Small intestine (tissue), 16 donors: ENCODE data around the gene PDK1. TPM values are rescaled to one million over a fixed set of nuclear protein-coding genes. Genes with fewer than 3 reads are reported as not detected.

Experiments used
- DNase-seq, 2 donors: peaks; one replicate each; pipeline versions ENCODE4 v3.0.0 to v3.0.0-alpha.2; 2013
- FAIRE-seq: peaks from 2 replicates; lab custom pipeline; 2012; peaks lifted over from hg19 to GRCh38; lab: Jason Lieb, UNC
- H3K27ac ChIP-seq, 3 donors: one replicate each; pipeline ENCODE4 v1.5.1; 2013; ENCODE audit warnings: low read length in 2 of 3, mild to moderate bottlenecking in 2 of 3, control low read depth in 1 of 3, inconsistent platforms in 1 of 3, low read depth in 1 of 3, moderate library complexity in 1 of 3
- H3K27me3 ChIP-seq, 3 donors: one replicate each; pipeline ENCODE4 v1.6.1; 2013; ENCODE audit warnings: low read length in 3 of 3, inconsistent platforms in 1 of 3; ENCODE audit not compliant: control insufficient read depth in 3 of 3, insufficient read depth in 3 of 3
- H3K36me3 ChIP-seq, 3 donors: one replicate each; pipeline ENCODE4 v1.6.1; 2013; ENCODE audit warnings: low read length in 3 of 3, inconsistent platforms in 1 of 3, low read depth in 1 of 3, mild to moderate bottlenecking in 1 of 3, moderate library complexity in 1 of 3; ENCODE audit not compliant: control insufficient read depth in 3 of 3, insufficient read depth in 2 of 3
- H3K4me1 ChIP-seq, 3 donors: one replicate each; pipeline ENCODE4 v1.6.1; 2013; ENCODE audit warnings: low read length in 2 of 3, inconsistent platforms in 1 of 3, low read depth in 1 of 3, mild to moderate bottlenecking in 1 of 3, moderate library complexity in 1 of 3; ENCODE audit not compliant: control insufficient read depth in 3 of 3, insufficient read depth in 2 of 3
- H3K4me3 ChIP-seq, 3 donors: one replicate each; pipeline ENCODE4 v1.5.1; 2013; ENCODE audit warnings: low read length in 3 of 3, control low read depth in 1 of 3, inconsistent platforms in 1 of 3, low read depth in 1 of 3, mild to moderate bottlenecking in 1 of 3, moderate library complexity in 1 of 3
- H3K9me3 ChIP-seq, 2 donors: one replicate each; pipeline ENCODE4 v1.6.1; 2013; ENCODE audit warnings: low read depth in 1 of 2, low read length in 1 of 2; ENCODE audit not compliant: control insufficient read depth in 2 of 2, insufficient read depth in 1 of 2
- WGBS, 3 donors: extraction: QIAGEN DNeasy Blood & Tissue Kit; methylation state at CpG; one replicate each; pipeline ENCODE4 v1.1.7; 2013; 5-methylcytosine and 5-hydroxymethylcytosine counted together
- long read RNA-seq, 10 donors: transcript quantifications; one replicate each; lab custom pipeline, GENCODE V29; 2026
- polyA plus RNA-seq, 4 donors: library from polyadenylated mRNA; stranded (reverse) in 3 of 4; unstranded in 1 of 4; fragments of 200-250 nt in 3 of 4; fragments of 120-200 nt in 1 of 4; gene quantifications; one replicate each; pipeline versions ENCODE4 v1.2.1 to v1.2.3, GENCODE V29; 2013
- donor health status: healthy with polysubstance abuse.
- donor health status: control.
- donor health status: control.
- donor health status: Bipolar disorder and iron deficiency.
- donor health status: healthy.

The PDK1 gene
- 10 to 100 TPM in 1 of 4 donors, 1 to 10 TPM in 3; 2.7 to 13.1 (median 4.8) TPM for polyA plus RNA-seq
- long read RNA-seq, donor 1: 0 reads
- long read RNA-seq, donor 2: 0 reads
- long read RNA-seq, donor 3, full-length matches to known transcripts: 3 of 3 reads
- long read RNA-seq, donor 3, partial matches to known transcripts: 0 of 3 reads
- long read RNA-seq, donor 3, other reads (novel, unspliced or antisense): 0 of 3 reads
- long read RNA-seq, donor 4: 0 reads
- long read RNA-seq, donor 5: 0 reads
- long read RNA-seq, donor 6, full-length matches to known transcripts: 3 of 3 reads
- long read RNA-seq, donor 6, partial matches to known transcripts: 0 of 3 reads
- long read RNA-seq, donor 6, other reads (novel, unspliced or antisense): 0 of 3 reads
- long read RNA-seq, donor 7: 0 reads
- long read RNA-seq, donor 8: 0 reads
- long read RNA-seq, donor 9: 0 reads
- long read RNA-seq, donor 10, full-length matches to known transcripts: 2 of 2 reads
- long read RNA-seq, donor 10, partial matches to known transcripts: 0 of 2 reads
- long read RNA-seq, donor 10, other reads (novel, unspliced or antisense): 0 of 2 reads

GRCh38 chr2:172555522-172556283 is at the start of gene PDK1:
TSS of gene PDK1 (plus strand) at chr2:172556090. CDS start at chr2:172556151, 61 bp downstream.
- DNase-seq: peak; percentile 91 to 96
- H3K36me3 ChIP-seq: peaks cover 0 to 11% (median 0%) of the 10 kb centered on the region in 3 donors
- FAIRE-seq: no peak
- H3K4me1 ChIP-seq: peaks cover 0 to 17% (median 2%) of the 10 kb centered on the region in 3 donors
- H3K27ac ChIP-seq: peak within 1 kb of the TSS; percentile 75 to 97 (median 86)
- H3K27me3 ChIP-seq: no peaks in the 10 kb centered on the region
- 0 to 1% (median 0%) methylated on average over 55 to 88 of the region's 88 CpGs for WGBS, 3 donors
- H3K9me3 ChIP-seq: peaks cover 0 to 7% of the 10 kb centered on the region in 2 donors
- H3K4me3 ChIP-seq: peak within 1 kb of the TSS; percentile 74 to 85 (median 83)

GRCh38 chr2:172507199-172507598 is 48.7 kb upstream of the PDK1 start:
- no peaks in the 10 kb centered on the region for H3K27me3 ChIP-seq
- no peak overlapping the region for H3K4me3 ChIP-seq
- no peaks in the 10 kb centered on the region for H3K4me1 ChIP-seq
- no peak for DNase-seq
- peaks cover 4 to 11% (median 5%) of the 10 kb centered on the region in 3 donors for H3K36me3 ChIP-seq
- FAIRE-seq: no peak
- H3K27ac ChIP-seq: no peak overlapping the region
- 92 to 95% (median 94%) methylated on average over 4 of the region's 4 CpGs for WGBS, 3 donors
- H3K9me3 ChIP-seq: peaks cover 0 to 14% of the 10 kb centered on the region in 2 donors

- no peaks in the 10 kb centered on the region for H3K4me1 ChIP-seq
- no peak overlapping the region for H3K27ac ChIP-seq
- no peak overlapping the region for H3K4me3 ChIP-seq
- H3K36me3 ChIP-seq: peaks cover 0 to 8% (median 0%) of the 10 kb centered on the region in 3 donors
- peaks cover 2 to 35% of the 10 kb centered on the region in 2 donors for H3K9me3 ChIP-seq
- DNase-seq: no peak
- WGBS, 3 donors: 58 to 62% (median 60%) methylated on average over 6 of the region's 6 CpGs
- FAIRE-seq: no peak
- H3K27me3 ChIP-seq: no peaks in the 10 kb centered on the region
These were observed 45.8 kb upstream of the PDK1 start for GRCh38 chr2:172510088-172510487.

GRCh38 chr2:172510548-172510947 is 45.3 kb upstream of the PDK1 start:
- Histone ChIP-seq H3K4me1 (no peaks in the 10 kb centered on the region), H3K9me3 (peaks cover 2 to 35% of the 10 kb centered on the region in 2 donors), H3K36me3 (peaks cover 0 to 8% (median 0%) of the 10 kb centered on the region in 3 donors), H3K27me3 (no peaks in the 10 kb centered on the region), H3K4me3 (no peak overlapping the region), H3K27ac (no peak overlapping the region)
- WGBS, 3 donors: 75 to 91% (median 77%) methylated on average over 5 of the region's 5 CpGs
- DNase-seq (no peak), FAIRE-seq (no peak)

GRCh38 chr2:172512810-172513523 is 42.9 kb upstream of the PDK1 start:
- Histone ChIP-seq H3K27ac (no peak overlapping the region), H3K27me3 (no peaks in the 10 kb centered on the region), H3K36me3 (peaks cover 0 to 5% (median 0%) of the 10 kb centered on the region in 3 donors), H3K4me3 (no peak overlapping the region), H3K4me1 (no peaks in the 10 kb centered on the region), H3K9me3 (peaks cover 2 to 39% of the 10 kb centered on the region in 2 donors)
- DNase-seq (no peak), FAIRE-seq (no peak)
- 57 to 85% (median 70%) methylated on average over 5 of the region's 5 CpGs for WGBS, 3 donors

- no peaks in the 10 kb centered on the region for H3K36me3 ChIP-seq
- no peaks in the 10 kb centered on the region for H3K27me3 ChIP-seq
- DNase-seq: no peak
- H3K9me3 ChIP-seq: peaks cover 2 to 39% of the 10 kb centered on the region in 2 donors
- 91 to 97% (median 94%) methylated on average over 6 of the region's 6 CpGs for WGBS, 3 donors
- H3K4me3 ChIP-seq: no peak overlapping the region
- no peak for FAIRE-seq
- H3K4me1 ChIP-seq: no peaks in the 10 kb centered on the region
- H3K27ac ChIP-seq: no peak overlapping the region
These were observed 42.4 kb upstream of the PDK1 start for GRCh38 chr2:172513524-172513900.

- no peaks in the 10 kb centered on the region for H3K4me1 ChIP-seq
- FAIRE-seq (no peak), DNase-seq (no peak)
- H3K27ac ChIP-seq: no peak overlapping the region
- no peaks in the 10 kb centered on the region for H3K27me3 ChIP-seq
- WGBS, 3 donors: 78 to 89% (median 86%) methylated on average over 15 of the region's 15 CpGs
- H3K36me3 ChIP-seq: no peaks in the 10 kb centered on the region
- no peak overlapping the region for H3K4me3 ChIP-seq
- peaks cover 2 to 39% of the 10 kb centered on the region in 2 donors for H3K9me3 ChIP-seq
These were observed 41.8 kb upstream of the PDK1 start for GRCh38 chr2:172513935-172514586.
